HG03575 (cell line): ENCODE data around the gene SCYGR1.

Experiments
- ATAC-seq: cut with Tn5 transposase; IDR thresholded peaks from one replicate; pipeline ENCODE4 v1.9.1; 2021; ENCODE audit not compliant: unreplicated experiment, insufficient number of reproducible peaks, low FRiP score; ENCODE audit errors: extremely low read depth

Gene SCYGR1

DNA sequence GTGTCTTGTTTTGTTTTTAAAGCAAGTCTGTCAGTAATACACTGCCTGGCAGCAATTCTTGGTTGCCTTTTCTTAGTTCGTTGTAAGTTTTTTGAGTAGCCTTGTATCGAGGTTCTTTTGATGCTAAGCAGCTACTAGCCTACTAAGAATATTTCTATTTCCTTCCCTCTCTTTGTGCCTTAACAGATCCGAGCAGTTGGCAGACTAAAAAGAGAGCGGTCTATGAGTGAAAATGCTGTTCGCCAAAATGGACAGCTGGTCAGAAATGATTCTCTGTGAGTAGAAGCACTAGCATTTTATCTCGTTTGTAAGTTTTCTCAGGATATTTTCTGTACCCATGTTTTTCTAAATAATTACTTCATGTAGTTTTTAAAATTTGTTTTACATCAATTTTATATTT is 47.6 kb downstream of the SCYGR1 start:
- no peak for ATAC-seq

DNA sequence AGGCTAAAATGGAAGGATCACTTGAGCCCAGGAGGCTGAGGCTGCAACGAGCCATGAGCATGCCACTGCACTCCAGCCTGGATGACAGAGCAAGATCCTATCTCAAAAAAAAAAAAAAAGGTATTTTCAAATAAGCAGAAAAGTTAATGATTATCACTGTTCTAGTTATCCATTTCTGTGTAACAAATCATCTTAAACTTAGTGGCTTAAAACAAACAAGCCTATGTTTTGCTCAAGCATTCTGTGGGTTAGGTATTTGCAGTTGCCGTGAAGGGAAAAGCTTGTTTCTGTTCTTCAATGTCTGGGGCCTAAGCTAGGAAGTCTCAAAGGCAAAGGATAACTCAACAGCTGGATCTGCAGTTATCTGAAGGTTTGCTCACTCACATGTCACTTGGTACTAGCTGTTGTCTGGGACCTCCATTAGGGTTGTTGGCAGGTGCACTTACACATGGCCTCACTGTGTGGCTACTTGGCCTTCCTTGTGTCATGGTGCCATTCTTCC is 48.6 kb downstream of the SCYGR1 start:
- ATAC-seq = no peak
